Daoy (cell line): Measurements from ENCODE around the gene AP3B1. TPM values are rescaled to one million over a fixed set of nuclear protein-coding genes. Genes with fewer than 3 reads are reported as not detected.
A peak's percentile ranks its signal among the peaks of the same experiment; 100 is the strongest.

Experiments
- DNase-seq: peaks from one replicate; pipeline ENCODE4 v3.0.0-alpha.2; 2015; ENCODE audit warnings: low read depth
- total RNA-seq: library from RNA; depleted of rRNA; stranded (reverse); fragments of >200 nt; shearing (Covaris generic); gene quantifications from 2 replicates; pipeline ENCODE4 v1.2.3, GENCODE V29; 2014; rRNA removed

AP3B1 gene
- total RNA-seq, 1 experiment from 2014 or later = 39.0 TPM

GRCh38 chr5:77974576-77974975, 319.9 kb downstream of the AP3B1 start:
- DNase-seq = no peak

GRCh38 chr5:77973253-77973609, 321.3 kb downstream of the AP3B1 start:
- DNase-seq = no peak

- DNase-seq = peak; percentile 19
Measured at GRCh38 chr5:77972469-77973252, 321.8 kb downstream of the AP3B1 start.

GRCh38 chr5:77971776-77972468, 322.6 kb downstream of the AP3B1 start:
- DNase-seq = no peak

GRCh38 chr5:77970891-77971290, 323.6 kb downstream of the AP3B1 start:
- no peak for DNase-seq

GRCh38 chr5:77963795-77964194, 330.7 kb downstream of the AP3B1 start:
- no peak for DNase-seq

- DNase-seq = no peak
Measured at GRCh38 chr5:77960863-77961396, 333.6 kb downstream of the AP3B1 start.

- no peak for DNase-seq
Measured at GRCh38 chr5:77960305-77960704, 334.2 kb downstream of the AP3B1 start.

- DNase-seq = no peak
Measured at GRCh38 chr5:77958642-77959330, 335.7 kb downstream of the AP3B1 start.

GRCh38 chr5:77957931-77958521, 336.5 kb downstream of the AP3B1 start:
- DNase-seq = no peak

- DNase-seq = no peak
Measured at GRCh38 chr5:77957516-77957915, 337.0 kb downstream of the AP3B1 start.

- no peak for DNase-seq
Measured at GRCh38 chr5:77957081-77957480, 337.4 kb downstream of the AP3B1 start.

- DNase-seq = no peak
Measured at GRCh38 chr5:77955577-77955976, 338.9 kb downstream of the AP3B1 start.

GRCh38 chr5:77953374-77953773, 341.1 kb downstream of the AP3B1 start:
- DNase-seq = no peak

GRCh38 chr5:77952636-77953212, 341.8 kb downstream of the AP3B1 start:
- DNase-seq = no peak

Other genes starting within 250 kb of the AP3B1 start
- gene SCAMP1, start 65.9 kb upstream of the AP3B1 start, total RNA-seq = 41.7 and 46.8 TPM in 2 replicates